Smooth muscle cell of the brain vasculature (primary cell): ENCODE data around the gene PAEP.

Experiments used
- DNase-seq: peaks from one replicate; pipeline ENCODE4 v3.0.0-alpha.2; 2012; ENCODE audit warnings: low read depth, low spot score

PAEP gene

GRCh38 chr9:135551031-135551430 is 10.5 kb upstream of the PAEP start:
- DNase-seq, result no peak

- DNase-seq, result no peak
Observed at GRCh38 chr9:135551456-135551855, 10.1 kb upstream of the PAEP start.

- DNase-seq, result no peak
Observed at GRCh38 chr9:135552021-135552697, 9.4 kb upstream of the PAEP start.

GRCh38 chr9:135552698-135553171 is 8.8 kb upstream of the PAEP start:
- no peak for DNase-seq

GRCh38 chr9:135554718-135555117 is 6.8 kb upstream of the PAEP start:
- no peak for DNase-seq

- no peak for DNase-seq
Observed at GRCh38 chr9:135555203-135555602, 6.4 kb upstream of the PAEP start.

GRCh38 chr9:135555910-135556309 is 5.6 kb upstream of the PAEP start:
- no peak for DNase-seq

- DNase-seq, result no peak
Observed at GRCh38 chr9:135559606-135560005, 1.9 kb upstream of the PAEP start.

- no peak for DNase-seq
Observed at GRCh38 chr9:135562235-135562745, 734 bp downstream of the PAEP start.

- DNase-seq, result no peak
Observed at GRCh38 chr9:135563039-135563476, 1.5 kb downstream of the PAEP start.

GRCh38 chr9:135563858-135564257 is 2.3 kb downstream of the PAEP start:
- no peak for DNase-seq

GRCh38 chr9:135565141-135565628 is 3.6 kb downstream of the PAEP start:
- DNase-seq, result no peak

GRCh38 chr9:135565636-135566035 is 4.1 kb downstream of the PAEP start:
- DNase-seq, result no peak

GRCh38 chr9:135566552-135566951 is 5.0 kb downstream of the PAEP start:
- no peak for DNase-seq

- DNase-seq, result no peak
Observed at GRCh38 chr9:135567311-135567710, 5.8 kb downstream of the PAEP start.

- DNase-seq, result no peak
Observed at GRCh38 chr9:135568026-135568425, 6.5 kb downstream of the PAEP start.

- no peak for DNase-seq
Observed at GRCh38 chr9:135570456-135570855, 8.9 kb downstream of the PAEP start.

GRCh38 chr9:135572233-135572632 is 10.7 kb downstream of the PAEP start:
- no peak for DNase-seq

GRCh38 chr9:135573124-135573523 is 11.6 kb downstream of the PAEP start:
- DNase-seq, result no peak

- no peak for DNase-seq
Observed at GRCh38 chr9:135574331-135574730, 12.8 kb downstream of the PAEP start.

- no peak for DNase-seq
Observed at GRCh38 chr9:135574943-135575342, 13.4 kb downstream of the PAEP start.

GRCh38 chr9:135575995-135576631 is 14.6 kb downstream of the PAEP start:
- no peak for DNase-seq

- DNase-seq, result no peak
Observed at GRCh38 chr9:135577256-135577655, 15.7 kb downstream of the PAEP start.
